Thyroid gland (tissue), 4 donors: ENCODE data around the gene ZNF358. TPM values are rescaled to one million over a fixed set of nuclear protein-coding genes. Genes with fewer than 3 reads are reported as not detected.
"Not testable (repeated sequence)": the region's sequence is repeated elsewhere in the genome, so short reads cannot be mapped to it uniquely, and the experiment has no call there.

Experiments used
- DNase-seq, 2 donors: peaks; one replicate each; pipeline ENCODE4 v3.0.0-alpha.2; 2019
- H3K27ac ChIP-seq, 3 donors: fragments of 200-600 bp; sonication (generic); 1 replicate in 2 of 3; 2 replicates in 1 of 3; pipeline ENCODE4 v1.5.1; 2016 to 2019; ENCODE audit warnings: mild to moderate bottlenecking in 1 of 3, moderate library complexity in 1 of 3
- H3K27me3 ChIP-seq: fragments of 200-600 bp; sonication (generic); one replicate; pipeline ENCODE4 v1.5.1; 2019
- H3K36me3 ChIP-seq, 2 donors: fragments of 200-600 bp; sonication (generic); one replicate each; pipeline ENCODE4 v1.5.1; 2016 to 2019
- H3K4me1 ChIP-seq, 2 donors: fragments of 200-600 bp; sonication (generic); one replicate each; pipeline ENCODE4 v1.5.1; 2017 to 2019
- H3K4me3 ChIP-seq, 3 donors: fragments of 200-600 bp; sonication (generic); replicated peaks in 1 of 3; 1 replicate in 2 of 3; 2 replicates in 1 of 3; pipeline ENCODE4 v1.5.1; 2016; ENCODE audit warnings: mild to moderate bottlenecking in 1 of 3
- H3K9me3 ChIP-seq: fragments of 200-600 bp; sonication (generic); one replicate; pipeline ENCODE4 v1.5.1; 2017
- POLR2A ChIP-seq, 2 donors: fragments of 450-650 bp; IDR thresholded peaks; one replicate each; pipeline ENCODE4 v1.6.1; 2017; ENCODE audit warnings: antibody characterized with exemption in 2 of 2, mild to moderate bottlenecking in 2 of 2, moderate library complexity in 1 of 2
- WGBS, 2 donors: methylation state at CpG; one replicate each; pipeline ENCODE4 v1.1.5; 2017; 5-methylcytosine and 5-hydroxymethylcytosine counted together
- intact Hi-C: fragments of 100-400 bp; cut with DNase I; formaldehyde crosslinking; loops from one replicate; pipeline ENCODE4 v1.15.1; 2023
- total RNA-seq, 4 donors: library from RNA; depleted of rRNA; stranded (reverse); fragments of >200 nt; gene quantifications; one replicate each; pipeline ENCODE4 v1.2.3, GENCODE V29; 2016
- TF ChIP-seq, protein P1 (sequence below), 6 experiments: fragments of 200-600 bp in 3 of 6; fragments of 450-650 bp in 3 of 6; sonication (generic) in 3 of 6; IDR thresholded peaks; one replicate each; pipeline ENCODE4 v1.5.1; 2016 to 2019; ENCODE audit warnings: antibody characterized with exemption in 6 of 6, mild to moderate bottlenecking in 2 of 6, inconsistent platforms in 1 of 6, moderate library complexity in 1 of 6

The ZNF358 gene
- total RNA-seq, 4 donors from 2014 or later: 57.6 to 102 (median 69.5) TPM

DNA sequence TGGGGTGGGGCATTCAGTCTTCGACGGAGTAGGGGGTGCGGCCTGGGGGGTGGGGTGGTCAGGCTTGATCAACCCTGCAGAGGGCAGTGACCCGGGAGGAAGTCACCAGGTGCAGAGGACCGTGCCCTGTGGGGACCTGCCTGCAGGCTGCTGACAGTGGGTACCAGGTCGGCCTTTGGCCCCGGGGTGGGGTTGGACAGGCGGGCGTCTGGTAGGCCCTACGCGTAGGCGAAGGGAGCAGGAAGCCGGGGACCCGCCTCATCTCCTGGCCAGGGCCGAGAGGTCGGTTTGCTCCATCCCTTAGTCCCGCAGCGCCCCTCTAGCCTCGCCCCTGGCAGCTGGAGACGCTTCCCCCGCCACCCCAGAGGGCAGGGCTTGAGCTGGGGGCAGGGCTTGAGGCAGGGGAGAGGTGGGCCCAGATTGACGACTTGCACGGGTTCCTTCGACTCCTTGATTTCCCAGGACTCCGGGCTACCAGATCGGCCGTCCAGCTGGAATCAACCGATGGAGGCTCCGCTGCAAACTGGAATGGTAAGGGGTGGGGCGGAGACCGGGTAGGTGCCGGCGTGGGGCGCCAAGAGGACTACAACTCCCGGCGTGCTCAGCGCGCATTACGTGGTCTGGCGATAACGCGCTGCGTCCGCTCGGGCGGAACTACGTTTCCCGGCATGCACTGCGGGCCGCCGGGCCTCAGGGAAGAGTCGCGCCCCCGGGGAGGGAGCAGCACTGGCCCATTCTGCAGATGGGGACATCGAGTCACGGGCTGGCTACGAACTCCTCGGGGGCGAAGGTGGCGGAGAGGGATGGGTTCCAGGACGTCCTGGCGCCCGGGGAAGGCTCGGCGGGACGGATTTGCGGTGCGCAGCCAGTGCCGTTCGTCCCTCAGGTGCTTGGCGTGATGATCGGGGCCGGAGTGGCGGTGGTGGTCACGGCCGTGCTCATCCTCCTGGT, 19.4 kb downstream of the ZNF358 start, which contains the start of gene PNPLA6:
Gene PNPLA6 (plus strand): TSS at position 671 of the 951 bp plus-strand sequence. CDS start 72 bp downstream, at position 743.
- TF ChIP-seq, protein P1, sequence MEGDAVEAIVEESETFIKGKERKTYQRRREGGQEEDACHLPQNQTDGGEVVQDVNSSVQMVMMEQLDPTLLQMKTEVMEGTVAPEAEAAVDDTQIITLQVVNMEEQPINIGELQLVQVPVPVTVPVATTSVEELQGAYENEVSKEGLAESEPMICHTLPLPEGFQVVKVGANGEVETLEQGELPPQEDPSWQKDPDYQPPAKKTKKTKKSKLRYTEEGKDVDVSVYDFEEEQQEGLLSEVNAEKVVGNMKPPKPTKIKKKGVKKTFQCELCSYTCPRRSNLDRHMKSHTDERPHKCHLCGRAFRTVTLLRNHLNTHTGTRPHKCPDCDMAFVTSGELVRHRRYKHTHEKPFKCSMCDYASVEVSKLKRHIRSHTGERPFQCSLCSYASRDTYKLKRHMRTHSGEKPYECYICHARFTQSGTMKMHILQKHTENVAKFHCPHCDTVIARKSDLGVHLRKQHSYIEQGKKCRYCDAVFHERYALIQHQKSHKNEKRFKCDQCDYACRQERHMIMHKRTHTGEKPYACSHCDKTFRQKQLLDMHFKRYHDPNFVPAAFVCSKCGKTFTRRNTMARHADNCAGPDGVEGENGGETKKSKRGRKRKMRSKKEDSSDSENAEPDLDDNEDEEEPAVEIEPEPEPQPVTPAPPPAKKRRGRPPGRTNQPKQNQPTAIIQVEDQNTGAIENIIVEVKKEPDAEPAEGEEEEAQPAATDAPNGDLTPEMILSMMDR (IDR thresholded peaks at IDR 0.05): no peak
- TF ChIP-seq POLR2A (IDR thresholded peaks at IDR 0.05): peak in 1 of 2 donors; percentile 70
- WGBS, 2 donors: 0% methylated on average over 10 of the region's 76 CpGs; no CpG with 5 or more reads in 1 of the 2 donors
- H3K27ac ChIP-seq: peak within 1 kb of the TSS; percentile 52 to 92 (median 91)
- H3K36me3 ChIP-seq: peaks cover 17% of the 10 kb centered on the region in 2 donors
- H3K27me3 ChIP-seq: no peaks in the 10 kb centered on the region
- DNase-seq: peak; percentile 95 to 96
- peak within 1 kb of the TSS; percentile 34 to 71 (median 42) for H3K4me3 ChIP-seq
- peaks cover 13 to 17% of the 10 kb centered on the region in 2 donors for H3K4me1 ChIP-seq
- no peaks in the 10 kb centered on the region for H3K9me3 ChIP-seq
- intact Hi-C loops: loop anchor here (10.0 kb wide), 1 partner anchor 141 kb away; no protein-coding TSS in a partner anchor

DNA sequence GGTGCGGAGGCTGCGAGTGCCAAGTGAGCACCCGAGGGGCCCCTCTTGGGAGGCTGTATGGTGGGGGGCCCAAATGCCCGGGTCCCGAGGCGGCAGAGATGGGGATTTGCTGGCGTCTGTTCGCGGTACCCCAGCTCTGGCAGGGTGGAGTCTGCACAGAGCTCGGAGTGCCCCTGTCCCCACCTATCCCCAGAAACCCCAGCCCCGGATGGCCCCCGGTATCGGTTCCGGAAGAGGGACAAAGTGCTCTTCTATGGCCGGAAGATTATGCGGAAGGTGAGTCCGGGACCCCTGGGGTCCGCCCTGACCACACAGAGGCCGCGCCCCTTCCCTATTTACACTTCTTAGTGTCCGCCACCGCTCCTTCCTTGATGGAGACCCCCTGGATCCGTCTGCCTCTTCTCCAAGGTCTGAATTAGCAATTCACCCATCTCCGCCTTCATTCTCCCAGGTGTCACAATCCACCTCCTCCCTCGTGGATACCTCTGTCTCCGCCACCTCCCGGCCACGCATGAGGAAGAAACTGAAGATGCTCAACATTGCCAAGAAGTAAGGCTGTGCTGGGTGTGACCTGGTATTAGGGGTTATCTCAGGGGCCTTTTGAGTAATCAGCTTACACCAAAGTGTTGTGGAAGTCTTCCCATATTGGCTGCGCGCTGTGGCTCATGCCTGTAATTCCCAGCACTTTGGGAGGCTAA, 20.2 kb downstream of the ZNF358 start:
- Histone ChIP-seq H3K9me3 (no peaks in the 10 kb centered on the region), H3K4me3 (peak overlapping the region; percentile 34 to 71 (median 42)), H3K27ac (peak overlapping the region in 2 of 3 donors; percentile 91 to 92), H3K27me3 (no peaks in the 10 kb centered on the region), H3K36me3 (peaks cover 24 to 25% of the 10 kb centered on the region in 2 donors), H3K4me1 (peaks cover 13 to 17% of the 10 kb centered on the region in 2 donors)
- DNase-seq: no peak
- 38 to 41% methylated on average over 15 to 16 of the region's 30 CpGs for WGBS, 2 donors
- intact Hi-C loops: loop anchor here (10.0 kb wide), 1 partner anchor 141 kb away; no protein-coding TSS in a partner anchor
- TF ChIP-seq, protein P1 (IDR thresholded peaks at IDR 0.05): no peak
- TF ChIP-seq POLR2A (IDR thresholded peaks at IDR 0.05): no peak

DNA sequence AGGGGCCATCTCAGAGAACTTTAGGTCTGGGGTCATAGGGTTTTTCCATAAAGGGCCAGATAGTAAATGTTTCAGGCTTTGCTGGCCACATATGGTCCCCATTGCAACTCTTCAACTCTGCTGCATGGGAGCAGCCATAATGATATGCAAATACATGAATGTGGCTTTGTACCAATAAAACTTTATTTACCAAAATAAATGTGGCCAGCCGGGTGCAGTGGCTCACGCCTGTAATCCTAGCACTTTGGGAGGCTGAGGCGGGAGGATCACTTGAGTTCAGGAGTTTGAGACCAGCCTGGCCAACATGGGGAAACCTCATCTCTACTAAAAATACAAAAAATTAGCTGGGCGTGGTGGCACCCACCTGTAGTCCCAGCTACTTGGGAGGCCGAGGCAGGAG, 23.1 kb downstream of the ZNF358 start:
- DNase-seq, H3K4me3 ChIP-seq, H3K27ac ChIP-seq, H3K4me1 ChIP-seq, H3K27me3 ChIP-seq, H3K9me3 ChIP-seq: not testable (repeated sequence)
- intact Hi-C loops: loop anchor here (10.0 kb wide), 1 partner anchor 144 kb away; no protein-coding TSS in a partner anchor
- peaks cover 48 to 49% of the 10 kb centered on the region in 2 donors for H3K36me3 ChIP-seq
- WGBS, 2 donors: 96 to 97% methylated on average over 5 of the region's 5 CpGs

DNA sequence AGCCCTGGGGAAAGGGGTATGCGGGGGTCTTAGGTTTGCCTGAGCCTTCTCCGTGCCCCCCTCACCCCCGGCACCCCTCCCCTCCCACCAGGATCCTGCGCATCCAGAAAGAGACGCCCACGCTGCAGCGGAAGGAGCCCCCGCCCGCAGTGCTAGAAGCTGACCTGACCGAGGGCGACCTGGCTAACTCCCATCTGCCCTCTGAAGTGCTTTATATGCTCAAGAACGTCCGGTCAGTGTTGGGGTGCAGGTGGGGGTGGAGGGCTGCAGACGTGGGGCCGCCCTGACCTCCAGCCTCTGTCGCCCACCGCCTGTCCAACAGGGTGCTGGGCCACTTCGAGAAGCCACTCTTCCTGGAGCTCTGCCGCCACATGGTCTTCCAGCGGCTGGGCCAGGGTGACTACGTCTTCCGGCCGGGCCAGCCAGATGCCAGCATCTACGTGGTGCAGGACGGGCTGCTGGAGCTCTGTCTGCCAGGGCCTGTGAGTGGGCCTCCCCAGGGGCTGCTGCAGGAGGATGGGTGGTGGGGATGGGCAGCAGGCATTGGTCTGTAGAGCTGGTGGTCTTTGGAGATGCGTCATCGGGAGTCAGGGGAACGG, 24.0 kb downstream of the ZNF358 start:
- H3K27ac ChIP-seq: no peak overlapping the region
- intact Hi-C loops: loop anchor here (10.0 kb wide), 1 partner anchor 145 kb away; no protein-coding TSS in a partner anchor
- no peak overlapping the region for H3K4me3 ChIP-seq
- WGBS, 2 donors: 89 to 93% methylated on average over 18 to 27 of the region's 28 CpGs
- H3K4me1 ChIP-seq: peaks cover 6 to 9% of the 10 kb centered on the region in 2 donors
- H3K27me3 ChIP-seq: no peaks in the 10 kb centered on the region
- H3K9me3 ChIP-seq: no peaks in the 10 kb centered on the region
- no peak for DNase-seq
- no peak for TF ChIP-seq POLR2A (IDR thresholded peaks at IDR 0.05)
- TF ChIP-seq, protein P1 (IDR thresholded peaks at IDR 0.05): no peak
- peaks cover 48 to 49% of the 10 kb centered on the region in 2 donors for H3K36me3 ChIP-seq
